GM23248 (cell line): Measurements from ENCODE around the gene MED8. TPM values are rescaled to one million over a fixed set of nuclear protein-coding genes. Genes with fewer than 3 reads are reported as not detected.
A peak's percentile ranks its signal among the peaks of the same experiment; 100 is the strongest.

Experiments used
- DNase-seq: peaks from one replicate; pipeline ENCODE4 v3.0.0-alpha.2; 2015
- H2AFZ ChIP-seq: fragments of 200-600 bp; sonication (generic); 2 replicates; pipeline ENCODE4 v1.6.1; 2016; ENCODE audit warnings: antibody characterized with exemption
- H3F3A ChIP-seq: fragments of 200-600 bp; sonication (generic); 2 replicates; pipeline ENCODE4 v1.6.1; 2016; ENCODE audit warnings: mild to moderate bottlenecking, antibody characterized with exemption, mixed run types; ENCODE audit not compliant: insufficient read depth
- H3K27ac ChIP-seq: fragments of 200-600 bp; sonication (generic); 2 replicates; pipeline ENCODE4 v1.5.1; 2016; ENCODE audit warnings: mild to moderate bottlenecking
- H3K27me3 ChIP-seq: fragments of 200-600 bp; sonication (generic); replicated peaks from 2 replicates; pipeline ENCODE4 v1.6.1; 2016; ENCODE audit warnings: mild to moderate bottlenecking; ENCODE audit not compliant: insufficient read depth
- H3K36me3 ChIP-seq: fragments of 200-600 bp; sonication (generic); 2 replicates; pipeline ENCODE4 v1.6.1; 2016; ENCODE audit warnings: low read depth, mild to moderate bottlenecking
- H3K4me1 ChIP-seq: fragments of 200-600 bp; sonication (generic); 2 replicates; pipeline ENCODE4 v1.6.1; 2016; ENCODE audit warnings: mild to moderate bottlenecking; ENCODE audit not compliant: insufficient read depth
- H3K4me2 ChIP-seq: fragments of 200-600 bp; sonication (generic); one replicate; pipeline ENCODE4 v1.6.1; 2016; ENCODE audit warnings: mild to moderate bottlenecking; ENCODE audit not compliant: unreplicated experiment
- H3K4me3 ChIP-seq: fragments of 200-600 bp; sonication (generic); 2 replicates; pipeline ENCODE4 v1.5.1; 2016; ENCODE audit warnings: mild to moderate bottlenecking
- H3K79me2 ChIP-seq: fragments of 200-600 bp; sonication (generic); 2 replicates; pipeline ENCODE4 v1.6.1; 2016; ENCODE audit warnings: mild to moderate bottlenecking; ENCODE audit not compliant: insufficient read depth
- H3K9ac ChIP-seq: fragments of 200-600 bp; sonication (generic); 2 replicates; pipeline ENCODE4 v1.6.1; 2016; ENCODE audit warnings: mild to moderate bottlenecking
- H3K9me2 ChIP-seq: fragments of 200-600 bp; sonication (generic); 2 replicates; pipeline ENCODE4 v1.6.1; 2016; ENCODE audit warnings: mixed run types, mild to moderate bottlenecking, moderate library complexity; ENCODE audit not compliant: insufficient read depth
- H3K9me3 ChIP-seq: fragments of 200-600 bp; sonication (generic); one replicate; pipeline ENCODE4 v1.6.1; 2017; ENCODE audit warnings: low read depth
- H4K20me1 ChIP-seq: fragments of 200-600 bp; sonication (generic); 2 replicates; pipeline ENCODE4 v1.6.0; 2016; ENCODE audit not compliant: insufficient read depth
- EZH2 ChIP-seq: fragments of 200-600 bp; sonication (generic); IDR thresholded peaks from 2 replicates; pipeline ENCODE4 v1.6.1; 2018; ENCODE audit warnings: antibody characterized with exemption, mild to moderate bottlenecking; ENCODE audit not compliant: insufficient read depth, poor library complexity, severe bottlenecking
- EZH2phosphoT487 ChIP-seq: fragments of 200-600 bp; sonication (generic); IDR thresholded peaks from 2 replicates; pipeline ENCODE4 v1.6.1; 2018; ENCODE audit warnings: antibody characterized with exemption, moderate library complexity, mild to moderate bottlenecking, low read depth; ENCODE audit not compliant: insufficient read depth
- WGBS, 2 experiments: methylation state at CpG; one replicate each; pipeline ENCODE4 v1.1.6; 2015 to 2017; ENCODE audit warnings: low lambda C conversion rate in 2 of 2, low coverage in 1 of 2; ENCODE audit errors: missing lambda C conversion rate in 2 of 2; 5-methylcytosine and 5-hydroxymethylcytosine counted together
- in situ Hi-C: fragments of 300-500 bp; cut with MboI; formaldehyde crosslinking; loops from 2 replicates; pipeline ENCODE4 v1.15.0; 2020
- polyA plus RNA-seq: library from polyadenylated mRNA; unstranded; fragments of >200 nt; fragmentation: Nextera tagmentation; extraction: Ambion mirVana; gene quantifications from 2 replicates; pipeline ENCODE4 v1.2.1, GENCODE V29; 2016
- total RNA-seq: library from RNA; depleted of rRNA; stranded (reverse); fragments of >200 nt; shearing (Covaris generic); gene quantifications from 2 replicates; pipeline ENCODE4 v1.2.3, GENCODE V29; 2014

The MED8 gene
- total and polyA plus RNA-seq, 2 experiments from 2014 or later: 53.5 to 78.3 TPM

DNA sequence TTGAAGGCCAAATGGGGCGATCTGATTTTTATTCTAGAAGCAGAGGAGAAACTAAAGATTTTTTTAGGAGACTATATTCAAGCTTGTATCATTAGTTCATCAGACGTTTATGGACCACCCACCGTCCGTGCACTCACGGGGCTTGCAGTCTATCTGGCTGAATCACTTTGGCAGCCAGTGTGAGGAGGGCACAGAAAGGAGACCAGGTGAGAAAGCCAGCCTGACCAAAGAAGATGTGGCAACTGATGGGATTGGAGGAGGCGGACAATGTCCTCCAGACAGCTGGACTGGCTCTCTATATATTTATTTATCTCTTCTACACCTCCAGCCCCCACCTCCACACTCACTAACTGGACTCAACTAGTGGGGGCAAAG lies 21.0 kb downstream of the MED8 start:
- Histone ChIP-seq H2AFZ (peak overlapping the region; percentile 68), H3K79me2 (peaks cover 67% of the 10 kb centered on the region), H3K9me3 (no peaks in the 10 kb centered on the region), H3K27ac (peak overlapping the region; percentile 90), H3K4me1 (peaks cover 25% of the 10 kb centered on the region), H3F3A (peaks cover 56% of the 10 kb centered on the region), H3K9ac (peak overlapping the region; percentile 99), H3K9me2 (no peaks in the 10 kb centered on the region), H3K36me3 (peaks cover 8% of the 10 kb centered on the region; the same call in 1 of the 2 replicates), H3K27me3 (no peaks in the 10 kb centered on the region), H3K4me2 (peak overlapping the region; percentile 93), H3K4me3 (peak overlapping the region; percentile 98), H4K20me1 (no peaks in the 10 kb centered on the region)
- TF ChIP-seq EZH2: no peak
- no peak for TF ChIP-seq EZH2phosphoT487
- WGBS, 2 experiments: 14 to 16% methylated on average over 6 of the region's 6 CpGs
- no peak for DNase-seq
- in situ Hi-C loops: no loop called here

DNA sequence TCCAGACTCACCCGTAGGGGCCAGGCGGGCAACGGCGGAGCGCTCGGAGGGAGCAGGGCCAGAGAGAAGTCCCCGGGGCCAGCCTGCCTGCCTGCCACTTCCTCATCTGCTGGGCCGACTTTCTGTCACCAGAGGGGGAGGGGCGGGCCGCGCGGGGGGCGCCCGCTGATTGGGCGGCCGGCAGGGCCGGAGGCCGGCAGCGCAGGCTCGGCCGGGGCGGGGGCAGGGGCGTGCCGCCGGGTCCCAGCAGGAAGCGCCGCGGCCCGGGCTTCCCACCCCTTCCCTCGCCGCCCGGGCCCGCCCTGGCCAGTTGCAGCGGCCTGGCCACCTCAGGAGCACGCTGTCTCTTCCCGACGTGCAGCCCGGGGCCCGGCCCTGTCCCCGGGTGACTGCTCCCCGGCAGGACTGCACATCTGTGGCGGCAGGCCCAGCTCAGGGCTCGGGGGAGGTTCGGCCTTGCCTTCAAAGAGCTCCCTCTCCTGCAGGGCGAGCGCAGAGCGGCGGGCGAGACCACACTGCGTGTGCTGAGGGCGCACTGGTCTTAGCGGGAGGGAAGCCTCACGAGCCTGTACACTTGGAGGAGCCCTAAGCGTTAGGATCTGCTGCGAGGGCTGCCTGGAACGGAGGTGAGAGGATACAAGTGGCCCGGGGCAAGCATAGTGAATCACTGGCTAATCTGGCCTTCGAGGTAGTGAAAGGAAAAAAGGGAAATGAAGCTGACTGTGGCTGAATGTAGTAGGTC lies 21.5 kb downstream of the MED8 start, which contains the start of gene ELOVL1:
TSS of gene ELOVL1 (minus strand) at position 108 of the 742 bp plus-strand sequence. CDS start 2,402 bp downstream, outside the sequence.
- H2AFZ ChIP-seq: peak within 1 kb of the TSS; percentile 68
- H3K4me2 ChIP-seq: peak within 1 kb of the TSS; percentile 93
- H3K79me2 ChIP-seq: peaks cover 73% of the 10 kb centered on the region
- H3K27me3 ChIP-seq: no peaks in the 10 kb centered on the region
- peak within 1 kb of the TSS; percentile 99 for H3K9ac ChIP-seq
- in situ Hi-C loops: no loop called here
- H3F3A ChIP-seq: peaks cover 53% of the 10 kb centered on the region
- WGBS, 2 experiments: 1% methylated on average over 16 to 23 of the region's 58 CpGs
- DNase-seq: peak; percentile 93
- TF ChIP-seq EZH2phosphoT487 (no peak), EZH2 (no peak)
- H3K27ac ChIP-seq: peak within 1 kb of the TSS; percentile 90
- no peaks in the 10 kb centered on the region for H4K20me1 ChIP-seq
- H3K4me3 ChIP-seq: peak within 1 kb of the TSS; percentile 98
- peaks cover 19% of the 10 kb centered on the region for H3K4me1 ChIP-seq
- peaks cover 8% of the 10 kb centered on the region; the same call in 1 of the 2 replicates for H3K36me3 ChIP-seq
- H3K9me2 ChIP-seq: no peaks in the 10 kb centered on the region
- H3K9me3 ChIP-seq: no peaks in the 10 kb centered on the region

DNA sequence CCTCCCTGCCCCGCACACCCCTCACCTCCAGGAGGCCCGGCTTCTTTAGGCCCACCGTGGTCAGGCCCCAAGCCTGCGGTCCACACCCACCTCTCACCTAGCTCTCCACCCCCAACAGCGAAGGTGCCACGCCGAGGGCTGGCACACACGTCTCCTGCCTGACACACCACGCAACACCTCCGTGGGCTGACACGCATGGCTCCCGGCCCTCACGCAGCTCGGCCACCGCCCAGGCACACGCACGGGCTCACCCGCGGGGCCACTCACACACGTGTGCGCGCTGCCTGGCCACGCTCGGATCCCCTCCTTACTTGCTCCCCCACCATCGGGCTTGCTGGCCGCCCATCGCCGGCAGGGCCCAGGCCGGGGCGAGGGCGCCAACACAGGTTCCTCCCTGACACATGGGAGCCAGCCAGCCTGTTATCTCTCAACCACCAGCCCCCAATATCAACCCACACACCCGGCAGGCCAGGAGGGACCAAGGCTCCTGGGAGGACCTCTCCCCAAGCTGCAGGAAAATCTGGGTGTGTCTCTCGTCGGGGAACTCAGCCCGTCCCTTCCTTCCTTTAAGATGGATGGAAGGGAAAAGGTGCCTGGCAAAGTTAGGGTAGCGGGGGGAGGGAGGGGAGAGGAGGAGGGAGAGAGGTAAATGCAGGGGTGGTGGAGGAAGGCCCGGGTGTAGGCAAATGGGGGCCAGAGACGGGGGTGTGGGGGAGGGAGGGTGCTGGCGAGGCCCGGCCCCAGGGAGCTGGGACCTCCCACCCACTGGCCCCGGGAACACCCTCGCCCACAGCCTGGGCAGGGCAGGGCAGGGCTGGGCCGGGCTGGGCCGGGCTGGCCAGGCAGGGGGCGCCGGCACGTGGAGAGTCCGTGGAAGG lies 22.3 kb downstream of the MED8 start:
- Histone ChIP-seq H3K9ac (peak overlapping the region; percentile 99), H3K9me2 (no peaks in the 10 kb centered on the region), H3K9me3 (no peaks in the 10 kb centered on the region), H3K4me3 (peak overlapping the region; percentile 98), H3F3A (peaks cover 54% of the 10 kb centered on the region), H3K27ac (peak overlapping the region; percentile 90), H4K20me1 (no peaks in the 10 kb centered on the region), H2AFZ (peak overlapping the region; percentile 43), H3K4me2 (peak overlapping the region; percentile 93), H3K36me3 (peaks cover 14% of the 10 kb centered on the region), H3K27me3 (no peaks in the 10 kb centered on the region), H3K79me2 (peaks cover 80% of the 10 kb centered on the region), H3K4me1 (peaks cover 12% of the 10 kb centered on the region)
- DNase-seq: peak; percentile 74
- no peak for TF ChIP-seq EZH2
- no peak for TF ChIP-seq EZH2phosphoT487
- 5 to 7% methylated on average over 32 to 42 of the region's 48 CpGs for WGBS, 2 experiments
- in situ Hi-C loops: no loop called here

DNA sequence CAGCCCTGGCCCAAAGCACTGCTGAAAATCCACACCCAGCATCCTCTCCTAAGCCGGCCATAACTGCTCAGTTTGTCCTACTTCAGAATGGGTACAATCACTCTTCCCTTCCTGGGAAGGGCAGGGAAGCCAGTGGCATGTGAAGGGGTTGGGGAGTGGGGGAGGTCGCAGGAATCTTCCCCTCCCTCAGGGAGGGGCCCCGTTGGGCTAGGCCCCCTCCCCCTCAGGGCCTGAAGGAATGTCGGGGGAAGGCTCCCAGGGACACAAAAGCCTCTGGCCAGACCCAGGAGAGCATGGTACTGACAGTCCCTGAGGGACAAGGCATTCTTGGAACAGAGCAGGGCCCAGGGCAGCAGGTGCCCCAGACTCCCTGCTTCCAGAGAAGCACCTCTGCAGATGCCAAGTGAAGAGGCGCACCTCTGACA lies 23.0 kb downstream of the MED8 start:
- WGBS, 2 experiments: 39 to 41% methylated on average over 5 of the region's 5 CpGs

More for the DNA sequence above, 23.0 kb downstream of the MED8 start:
- Histone ChIP-seq H3K4me3 (peak overlapping the region; percentile 98), H3K9me2 (no peaks in the 10 kb centered on the region), H2AFZ (no peak overlapping the region), H3K4me1 (peaks cover 13% of the 10 kb centered on the region), H3K27me3 (no peaks in the 10 kb centered on the region), H3K9me3 (no peaks in the 10 kb centered on the region), H3K79me2 (peaks cover 83% of the 10 kb centered on the region), H3K9ac (peak overlapping the region; percentile 99), H3K4me2 (peak overlapping the region; percentile 93), H3K36me3 (peaks cover 18% of the 10 kb centered on the region), H3F3A (peaks cover 54% of the 10 kb centered on the region), H3K27ac (peak overlapping the region; percentile 90), H4K20me1 (no peaks in the 10 kb centered on the region)
- in situ Hi-C loops: no loop called here
- no peak for DNase-seq
- TF ChIP-seq EZH2phosphoT487 (no peak), EZH2 (no peak)
